Measurements from ENCODE around the gene GBX2.

Gene GBX2

DNA sequence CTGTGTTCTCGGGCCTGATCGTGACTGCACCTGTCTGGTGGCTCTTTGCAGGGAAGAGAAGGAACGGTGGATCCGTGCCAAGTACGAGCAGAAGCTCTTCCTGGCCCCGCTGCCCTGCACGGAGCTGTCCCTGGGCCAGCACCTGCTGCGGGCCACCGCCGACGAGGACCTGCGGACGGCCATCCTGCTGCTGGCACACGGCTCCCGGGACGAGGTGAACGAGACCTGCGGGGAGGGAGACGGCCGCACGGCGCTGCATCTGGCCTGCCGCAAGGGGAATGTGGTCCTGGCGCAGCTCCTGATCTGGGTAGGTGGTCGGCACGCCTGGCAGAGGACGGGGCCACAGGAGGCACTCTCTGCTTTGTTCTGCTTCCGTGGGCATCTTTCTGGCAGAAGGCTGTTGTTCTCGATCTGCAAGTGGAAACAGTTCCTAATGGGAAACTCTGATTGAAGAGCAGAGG is 48.0 kb downstream of the GBX2 start:
- Histone ChIP-seq H3K27ac (replicated peaks) (no peak overlapping the region), H3K4me3 (replicated peaks; ENCODE audit: insufficient read depth, low read length) (no peak overlapping the region), H3K27me3 (ENCODE audit: insufficient read depth, poor library complexity, severe bottlenecking) (no peaks in the 10 kb centered on the region)
- no peak for DNase-seq (ENCODE audit: low read depth in 1 of 2, low spot score in 1 of 2)
- TF ChIP-seq SPI1 (IDR thresholded peaks at IDR 0.05; ENCODE audit: borderline replicate concordance, low read depth) (no peak), GABPA (IDR thresholded peaks at IDR 0.05; ENCODE audit: low read depth) (no peak)
- TF ChIP-seq, protein P1, sequence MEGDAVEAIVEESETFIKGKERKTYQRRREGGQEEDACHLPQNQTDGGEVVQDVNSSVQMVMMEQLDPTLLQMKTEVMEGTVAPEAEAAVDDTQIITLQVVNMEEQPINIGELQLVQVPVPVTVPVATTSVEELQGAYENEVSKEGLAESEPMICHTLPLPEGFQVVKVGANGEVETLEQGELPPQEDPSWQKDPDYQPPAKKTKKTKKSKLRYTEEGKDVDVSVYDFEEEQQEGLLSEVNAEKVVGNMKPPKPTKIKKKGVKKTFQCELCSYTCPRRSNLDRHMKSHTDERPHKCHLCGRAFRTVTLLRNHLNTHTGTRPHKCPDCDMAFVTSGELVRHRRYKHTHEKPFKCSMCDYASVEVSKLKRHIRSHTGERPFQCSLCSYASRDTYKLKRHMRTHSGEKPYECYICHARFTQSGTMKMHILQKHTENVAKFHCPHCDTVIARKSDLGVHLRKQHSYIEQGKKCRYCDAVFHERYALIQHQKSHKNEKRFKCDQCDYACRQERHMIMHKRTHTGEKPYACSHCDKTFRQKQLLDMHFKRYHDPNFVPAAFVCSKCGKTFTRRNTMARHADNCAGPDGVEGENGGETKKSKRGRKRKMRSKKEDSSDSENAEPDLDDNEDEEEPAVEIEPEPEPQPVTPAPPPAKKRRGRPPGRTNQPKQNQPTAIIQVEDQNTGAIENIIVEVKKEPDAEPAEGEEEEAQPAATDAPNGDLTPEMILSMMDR (IDR thresholded peaks at IDR 0.05; ENCODE audit: insufficient read depth, low read length): no peak
- TF ChIP-seq, protein P2, sequence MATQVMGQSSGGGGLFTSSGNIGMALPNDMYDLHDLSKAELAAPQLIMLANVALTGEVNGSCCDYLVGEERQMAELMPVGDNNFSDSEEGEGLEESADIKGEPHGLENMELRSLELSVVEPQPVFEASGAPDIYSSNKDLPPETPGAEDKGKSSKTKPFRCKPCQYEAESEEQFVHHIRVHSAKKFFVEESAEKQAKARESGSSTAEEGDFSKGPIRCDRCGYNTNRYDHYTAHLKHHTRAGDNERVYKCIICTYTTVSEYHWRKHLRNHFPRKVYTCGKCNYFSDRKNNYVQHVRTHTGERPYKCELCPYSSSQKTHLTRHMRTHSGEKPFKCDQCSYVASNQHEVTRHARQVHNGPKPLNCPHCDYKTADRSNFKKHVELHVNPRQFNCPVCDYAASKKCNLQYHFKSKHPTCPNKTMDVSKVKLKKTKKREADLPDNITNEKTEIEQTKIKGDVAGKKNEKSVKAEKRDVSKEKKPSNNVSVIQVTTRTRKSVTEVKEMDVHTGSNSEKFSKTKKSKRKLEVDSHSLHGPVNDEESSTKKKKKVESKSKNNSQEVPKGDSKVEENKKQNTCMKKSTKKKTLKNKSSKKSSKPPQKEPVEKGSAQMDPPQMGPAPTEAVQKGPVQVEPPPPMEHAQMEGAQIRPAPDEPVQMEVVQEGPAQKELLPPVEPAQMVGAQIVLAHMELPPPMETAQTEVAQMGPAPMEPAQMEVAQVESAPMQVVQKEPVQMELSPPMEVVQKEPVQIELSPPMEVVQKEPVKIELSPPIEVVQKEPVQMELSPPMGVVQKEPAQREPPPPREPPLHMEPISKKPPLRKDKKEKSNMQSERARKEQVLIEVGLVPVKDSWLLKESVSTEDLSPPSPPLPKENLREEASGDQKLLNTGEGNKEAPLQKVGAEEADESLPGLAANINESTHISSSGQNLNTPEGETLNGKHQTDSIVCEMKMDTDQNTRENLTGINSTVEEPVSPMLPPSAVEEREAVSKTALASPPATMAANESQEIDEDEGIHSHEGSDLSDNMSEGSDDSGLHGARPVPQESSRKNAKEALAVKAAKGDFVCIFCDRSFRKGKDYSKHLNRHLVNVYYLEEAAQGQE (IDR thresholded peaks at IDR 0.05; ENCODE audit: insufficient replicate concordance, low read depth): no peak

DNA sequence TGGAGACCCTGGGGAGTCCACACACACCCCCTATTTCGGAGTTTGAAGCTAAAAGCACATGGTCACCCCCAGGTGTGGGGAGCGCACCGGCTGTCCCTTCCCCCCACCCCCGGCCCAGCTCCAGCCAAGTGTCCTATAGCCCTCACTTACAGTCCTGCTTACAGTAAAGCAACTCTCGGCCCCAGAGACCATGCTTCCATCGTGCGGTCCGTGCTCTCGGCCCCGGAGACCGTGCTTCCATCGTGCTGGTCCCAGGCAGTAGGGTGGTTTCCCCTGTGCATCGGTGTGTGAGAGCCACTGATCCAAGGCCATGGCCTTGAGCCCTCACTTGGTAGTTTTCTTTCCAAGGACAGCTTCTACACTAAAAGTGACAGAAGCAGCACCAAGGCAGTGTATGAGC is 48.7 kb downstream of the GBX2 start:
- H3K27ac ChIP-seq (replicated peaks): no peak overlapping the region
- H3K27me3 ChIP-seq (ENCODE audit: insufficient read depth, poor library complexity, severe bottlenecking): no peaks in the 10 kb centered on the region
- TF ChIP-seq GABPA (IDR thresholded peaks at IDR 0.05; ENCODE audit: low read depth) (no peak), SPI1 (IDR thresholded peaks at IDR 0.05; ENCODE audit: borderline replicate concordance, low read depth) (no peak), POLR2AphosphoS5 (IDR thresholded peaks at IDR 0.05; ENCODE audit: low read depth) (no peak)
- TF ChIP-seq, protein P1 (IDR thresholded peaks at IDR 0.05; ENCODE audit: insufficient read depth, low read length): no peak
- TF ChIP-seq, protein P2 (IDR thresholded peaks at IDR 0.05; ENCODE audit: insufficient replicate concordance, low read depth): no peak
- no peak overlapping the region for H3K4me3 ChIP-seq (replicated peaks; ENCODE audit: insufficient read depth, low read length)
- DNase-seq (ENCODE audit: low read depth in 1 of 2, low spot score in 1 of 2): no peak

DNA sequence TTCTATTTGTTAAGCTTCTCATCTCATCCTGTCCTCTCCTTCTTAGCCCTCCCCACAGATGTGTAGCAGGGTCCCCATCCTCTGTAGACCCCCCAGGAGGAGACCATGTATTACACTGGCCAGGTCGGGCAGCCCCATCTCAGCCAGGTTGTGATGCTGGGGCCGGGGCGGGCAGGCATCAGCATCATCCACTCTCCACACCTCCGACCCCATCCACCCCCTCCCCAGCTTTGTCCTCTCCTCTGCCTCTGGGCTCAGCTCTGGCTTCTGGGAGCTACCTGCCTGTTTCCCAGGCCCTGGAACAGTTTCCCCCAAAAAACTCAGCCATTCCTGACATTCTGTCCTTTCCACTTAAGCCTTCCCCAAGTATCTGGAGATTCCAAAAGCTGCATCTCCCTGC is 49.2 kb downstream of the GBX2 start:
- H3K27ac ChIP-seq (replicated peaks): no peak overlapping the region
- no peak overlapping the region for H3K4me3 ChIP-seq (replicated peaks; ENCODE audit: insufficient read depth, low read length)
- TF ChIP-seq GABPA (IDR thresholded peaks at IDR 0.05; ENCODE audit: low read depth) (no peak), POLR2AphosphoS5 (IDR thresholded peaks at IDR 0.05; ENCODE audit: low read depth) (no peak), SPI1 (IDR thresholded peaks at IDR 0.05; ENCODE audit: borderline replicate concordance, low read depth) (no peak)
- TF ChIP-seq, protein P1 (IDR thresholded peaks at IDR 0.05; ENCODE audit: insufficient read depth, low read length): no peak
- TF ChIP-seq, protein P2 (IDR thresholded peaks at IDR 0.05; ENCODE audit: insufficient replicate concordance, low read depth): no peak
- no peak for DNase-seq (ENCODE audit: low read depth in 1 of 2, low spot score in 1 of 2)
- H3K27me3 ChIP-seq (ENCODE audit: insufficient read depth, poor library complexity, severe bottlenecking): no peaks in the 10 kb centered on the region
